ENCODE measurements around the gene RSRC1. TPM values are rescaled to one million over a fixed set of nuclear protein-coding genes. Genes with fewer than 3 reads are reported as not detected.
A peak's percentile ranks its signal among the peaks of the same experiment; 100 is the strongest.
"Not testable (repeated sequence)": the region's sequence is repeated elsewhere in the genome, so short reads cannot be mapped to it uniquely, and the experiment has no call there.

Gene RSRC1, protein sequence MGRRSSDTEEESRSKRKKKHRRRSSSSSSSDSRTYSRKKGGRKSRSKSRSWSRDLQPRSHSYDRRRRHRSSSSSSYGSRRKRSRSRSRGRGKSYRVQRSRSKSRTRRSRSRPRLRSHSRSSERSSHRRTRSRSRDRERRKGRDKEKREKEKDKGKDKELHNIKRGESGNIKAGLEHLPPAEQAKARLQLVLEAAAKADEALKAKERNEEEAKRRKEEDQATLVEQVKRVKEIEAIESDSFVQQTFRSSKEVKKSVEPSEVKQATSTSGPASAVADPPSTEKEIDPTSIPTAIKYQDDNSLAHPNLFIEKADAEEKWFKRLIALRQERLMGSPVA
- 78.1 and 97.4 TPM in 2 replicates for total RNA-seq (2014; rRNA removed; shearing (Covaris generic))
- 76.3 and 77.7 TPM in 2 replicates for total RNA-seq (2022)
- percentile 84 among the genes with signal in this experiment for Bru-seq, nascent RNA
- BruChase-seq, experiment 1, labeled RNA remaining after a 6-hour chase: percentile 66 among the genes with signal in this experiment
- BruChase-seq, experiment 2, labeled RNA remaining after a 2-hour chase: percentile 70 among the genes with signal in this experiment
- long read RNA-seq, transcript RSRC1-215 (10 exons, 1,738 nt): minor isoform, 11 of 40 reads
- long read RNA-seq, transcript RSRC1-201 (10 exons, 1,727 nt): major isoform, 14 of 40 reads
- long read RNA-seq, partial matches to known transcripts: 4 of 40 reads
- long read RNA-seq, other reads (novel, unspliced or antisense): 9 of 40 reads

GRCh38 chr3:158109804-158110657 is at the start of gene RSRC1:
TSS of gene RSRC1 (plus strand) at chr3:158110089. CDS start at chr3:158122105, 12,016 bp downstream.
- H3K79me2 ChIP-seq (ENCODE audit: insufficient read depth, low read depth, low read length): peaks cover 51% of the 10 kb centered on the region
- BruUV-seq (replicated peaks): no TSS peak

GRCh38 chr3:158065574-158065973 is 44.3 kb upstream of the RSRC1 start:
- DNase-seq (ENCODE audit: low spot score); intact Hi-C loops (cut with micrococcal nuclease; ENCODE audit: unreplicated experiment); BruUV-seq (replicated peaks); H3K4me2 ChIP-seq (ENCODE audit: low read length); H3K27ac ChIP-seq (ENCODE audit: low read depth, low read length, poor library complexity, severe bottlenecking); H3K9me2 ChIP-seq (ENCODE audit: insufficient read depth, low read length); H3K79me2 ChIP-seq (ENCODE audit: insufficient read depth, low read depth, low read length); POLR2A ChIA-PET; H4K20me1 ChIP-seq (ENCODE audit: insufficient read depth, low read length); H3K4me3 ChIP-seq (ENCODE audit: low read depth, low read length, poor library complexity, severe bottlenecking); CTCF ChIA-PET (ENCODE audit: unreplicated experiment); H3K4me1 ChIP-seq (ENCODE audit: insufficient read depth, low read length, poor library complexity, severe bottlenecking); H3K36me3 ChIP-seq (ENCODE audit: insufficient read depth, low read length); H3K9me3 ChIP-seq (ENCODE audit: low read length); H2AFZ ChIP-seq (ENCODE audit: low read length): not testable (repeated sequence)

More at GRCh38 chr3:158109804-158110657, at the start of gene RSRC1:
- peaks cover 8% of the 10 kb centered on the region; the same call in 1 of the 2 replicates for H4K20me1 ChIP-seq (ENCODE audit: insufficient read depth, low read length)
- peaks cover 23% of the 10 kb centered on the region for H3K36me3 ChIP-seq (ENCODE audit: insufficient read depth, low read length)
- peaks cover 37% of the 10 kb centered on the region for H3K4me1 ChIP-seq (ENCODE audit: insufficient read depth, low read length, poor library complexity, severe bottlenecking)
- peak within 1 kb of the TSS; percentile 100 for H3K4me2 ChIP-seq (ENCODE audit: low read length)
- CTCF ChIA-PET (ENCODE audit: unreplicated experiment): interaction anchor here (0.7 kb wide), 1 partner anchor 265 kb away, joined by 4 read pairs; no protein-coding TSS in a partner anchor
- intact Hi-C loops (cut with micrococcal nuclease; ENCODE audit: unreplicated experiment): loop anchor here (2.0 to 5.0 kb wide), 3 partner anchors 247 to 949 kb away; partner anchors contain the start of genes CCNL1 and GFM1
- peak; percentile 91 for DNase-seq (ENCODE audit: low spot score)
- peak within 1 kb of the TSS; percentile 80 for H3K27ac ChIP-seq (ENCODE audit: low read depth, low read length, poor library complexity, severe bottlenecking)
- POLR2A ChIA-PET: interaction anchor here (0.6 to 5.0 kb wide), 15 partner anchors 10 to 1448 kb away, joined by 3 to 56 read pairs (median 4); partner anchors contain the start of gene GFM1
- no peaks in the 10 kb centered on the region for H3K9me2 ChIP-seq (ENCODE audit: insufficient read depth, low read length)
- peak within 1 kb of the TSS; percentile 90 for H3K4me3 ChIP-seq (ENCODE audit: low read depth, low read length, poor library complexity, severe bottlenecking)
- H2AFZ ChIP-seq (ENCODE audit: low read length): peak within 1 kb of the TSS; percentile 97
- peaks cover 10% of the 10 kb centered on the region; the same call in 1 of the 2 replicates for H3K9me3 ChIP-seq (ENCODE audit: low read length)
- TF ChIP-seq, protein P1, sequence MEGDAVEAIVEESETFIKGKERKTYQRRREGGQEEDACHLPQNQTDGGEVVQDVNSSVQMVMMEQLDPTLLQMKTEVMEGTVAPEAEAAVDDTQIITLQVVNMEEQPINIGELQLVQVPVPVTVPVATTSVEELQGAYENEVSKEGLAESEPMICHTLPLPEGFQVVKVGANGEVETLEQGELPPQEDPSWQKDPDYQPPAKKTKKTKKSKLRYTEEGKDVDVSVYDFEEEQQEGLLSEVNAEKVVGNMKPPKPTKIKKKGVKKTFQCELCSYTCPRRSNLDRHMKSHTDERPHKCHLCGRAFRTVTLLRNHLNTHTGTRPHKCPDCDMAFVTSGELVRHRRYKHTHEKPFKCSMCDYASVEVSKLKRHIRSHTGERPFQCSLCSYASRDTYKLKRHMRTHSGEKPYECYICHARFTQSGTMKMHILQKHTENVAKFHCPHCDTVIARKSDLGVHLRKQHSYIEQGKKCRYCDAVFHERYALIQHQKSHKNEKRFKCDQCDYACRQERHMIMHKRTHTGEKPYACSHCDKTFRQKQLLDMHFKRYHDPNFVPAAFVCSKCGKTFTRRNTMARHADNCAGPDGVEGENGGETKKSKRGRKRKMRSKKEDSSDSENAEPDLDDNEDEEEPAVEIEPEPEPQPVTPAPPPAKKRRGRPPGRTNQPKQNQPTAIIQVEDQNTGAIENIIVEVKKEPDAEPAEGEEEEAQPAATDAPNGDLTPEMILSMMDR (conservative IDR thresholded peaks at IDR 0.05; ENCODE audit: low read length): no peak
- TF ChIP-seq EZH2phosphoT487 (IDR thresholded peaks at IDR 0.05; ENCODE audit: borderline replicate concordance, low read depth, low read length): no peak

DNA sequence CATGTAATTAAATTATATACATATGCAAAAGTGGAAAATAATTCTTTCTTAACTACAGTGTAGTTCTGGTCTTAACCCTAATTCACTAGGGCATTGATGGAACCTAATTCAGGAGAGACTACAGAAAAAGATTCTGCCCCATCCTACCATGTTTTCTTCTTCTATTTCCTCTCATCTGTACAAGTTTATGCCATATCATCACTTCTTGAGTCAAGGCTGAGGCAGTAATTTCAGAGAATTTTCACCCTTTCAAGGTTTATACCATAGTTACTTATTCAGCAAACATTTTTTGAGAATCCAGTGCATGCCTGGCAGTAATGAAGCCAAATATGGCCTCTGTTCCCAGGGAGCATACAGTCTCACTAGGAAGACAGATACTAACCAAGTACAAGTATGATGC is 37.1 kb upstream of the RSRC1 start:
- no peak for TF ChIP-seq EZH2phosphoT487 (IDR thresholded peaks at IDR 0.05; ENCODE audit: borderline replicate concordance, low read depth, low read length)
- TF ChIP-seq, protein P1 (conservative IDR thresholded peaks at IDR 0.05; ENCODE audit: low read length): no peak

More for the DNA sequence above, 37.1 kb upstream of the RSRC1 start:
- H3K79me2 ChIP-seq (ENCODE audit: insufficient read depth, low read depth, low read length): no peaks in the 10 kb centered on the region
- H3K9me2 ChIP-seq (ENCODE audit: insufficient read depth, low read length): no peaks in the 10 kb centered on the region
- no TSS peak for BruUV-seq (replicated peaks)
- no peaks in the 10 kb centered on the region for H4K20me1 ChIP-seq (ENCODE audit: insufficient read depth, low read length)
- no peaks in the 10 kb centered on the region for H3K36me3 ChIP-seq (ENCODE audit: insufficient read depth, low read length)
- H3K27ac ChIP-seq (ENCODE audit: low read depth, low read length, poor library complexity, severe bottlenecking): no peak overlapping the region
- no peaks in the 10 kb centered on the region for H3K9me3 ChIP-seq (ENCODE audit: low read length)
- intact Hi-C loops (cut with micrococcal nuclease; ENCODE audit: unreplicated experiment): no loop called here
- CTCF ChIA-PET (ENCODE audit: unreplicated experiment): no interaction called here
- H3K4me3 ChIP-seq (ENCODE audit: low read depth, low read length, poor library complexity, severe bottlenecking): no peak overlapping the region
- H2AFZ ChIP-seq (ENCODE audit: low read length): no peak overlapping the region
- H3K4me2 ChIP-seq (ENCODE audit: low read length): no peak overlapping the region
- DNase-seq (ENCODE audit: low spot score): no peak
- no peaks in the 10 kb centered on the region for H3K4me1 ChIP-seq (ENCODE audit: insufficient read depth, low read length, poor library complexity, severe bottlenecking)
- POLR2A ChIA-PET: interaction anchor here (1.1 kb wide), 1 partner anchor 12 kb away, joined by 3 read pairs; no protein-coding TSS in a partner anchor
